Measurements from ENCODE around the gene EEF1E1.

Gene EEF1E1

DNA sequence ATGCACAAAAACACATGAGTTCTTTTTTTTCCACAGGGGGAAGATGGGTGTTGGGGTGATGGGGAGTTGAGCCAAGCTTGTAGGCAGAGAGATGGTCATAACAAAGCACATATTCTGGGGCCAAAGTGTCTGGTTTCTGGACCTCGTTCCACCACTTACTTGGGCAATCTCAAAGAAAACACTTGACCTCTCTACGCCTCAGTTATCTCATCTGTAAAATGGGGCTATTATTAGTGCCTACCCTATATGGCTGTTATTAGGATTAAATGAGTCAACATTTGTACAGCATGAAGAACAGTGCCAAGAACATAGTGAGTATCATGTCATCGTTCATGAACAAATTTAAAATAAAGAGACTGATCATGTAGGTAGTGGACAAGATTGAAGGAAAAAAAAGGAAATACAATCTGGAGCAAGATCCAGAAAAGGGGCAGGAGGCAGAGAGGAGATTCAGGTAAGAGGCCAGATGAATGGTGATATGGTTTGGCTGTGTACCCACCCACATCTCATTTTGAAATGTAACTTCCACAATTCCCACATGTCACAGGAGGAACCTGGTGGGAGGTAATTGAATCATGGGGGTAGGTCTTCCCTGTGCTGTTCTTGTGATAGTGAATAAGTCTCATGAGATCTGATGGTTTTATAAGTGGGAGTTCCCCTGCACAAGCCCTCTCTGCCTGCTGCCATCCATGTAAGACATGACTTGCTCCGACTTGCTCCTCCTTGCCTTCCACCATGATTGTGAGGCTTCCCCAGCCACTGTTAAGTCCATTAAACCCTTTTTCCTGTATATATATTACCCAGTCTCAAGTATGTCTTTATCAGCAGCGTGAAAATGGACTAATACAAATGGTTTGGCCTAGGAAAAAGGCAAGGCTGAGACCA is 14.2 kb downstream of the EEF1E1 start:
- no peak for DNase-seq

DNA sequence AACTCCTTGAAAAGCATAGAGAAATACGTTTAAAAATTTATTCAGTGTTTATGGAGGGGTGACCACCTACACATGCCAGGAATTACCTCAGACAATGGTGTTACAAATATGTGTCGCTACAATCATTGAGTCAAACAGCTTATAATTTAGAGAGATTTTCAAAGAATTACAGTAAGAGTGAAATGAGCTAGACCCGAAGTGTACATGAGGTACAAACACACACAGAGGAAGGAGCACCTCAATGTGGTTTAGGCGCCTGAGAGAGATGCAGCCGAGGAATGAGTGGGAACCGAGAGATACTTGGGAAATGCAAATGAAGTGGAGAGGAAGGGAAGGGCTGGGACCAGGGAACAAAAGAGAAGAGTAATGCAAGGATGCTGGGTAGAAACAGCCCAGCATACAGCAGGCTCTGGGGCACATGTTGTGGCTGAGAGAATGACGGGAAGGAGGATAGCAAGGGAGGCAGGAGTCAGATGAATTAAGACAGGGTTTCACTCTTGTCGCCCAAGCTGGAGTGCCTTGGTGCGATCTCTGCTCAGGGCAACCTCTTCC is 15.5 kb downstream of the EEF1E1 start:
- no peak for DNase-seq

DNA sequence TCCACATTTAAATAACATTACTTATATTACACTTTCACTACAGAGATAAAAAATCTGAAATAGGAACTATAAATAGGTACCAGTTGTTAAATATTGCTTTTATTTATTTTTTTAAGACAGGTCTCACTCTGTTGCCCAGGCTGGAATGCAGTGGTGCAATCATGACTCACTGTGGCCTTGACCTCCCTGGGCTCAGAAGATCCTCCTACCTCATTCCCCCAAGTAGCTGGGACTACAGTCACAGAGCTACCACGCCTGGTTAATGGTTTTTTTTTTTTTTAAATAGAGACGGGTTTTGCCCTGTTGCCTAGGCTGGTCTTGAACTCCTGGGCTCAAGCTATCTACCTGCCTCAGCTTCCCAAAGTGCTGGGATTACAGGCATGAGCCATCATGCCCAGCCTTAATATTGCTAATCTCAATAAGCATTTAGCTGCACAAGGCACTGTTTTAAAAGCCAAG is 17.3 kb downstream of the EEF1E1 start:
- no peak for DNase-seq

DNA sequence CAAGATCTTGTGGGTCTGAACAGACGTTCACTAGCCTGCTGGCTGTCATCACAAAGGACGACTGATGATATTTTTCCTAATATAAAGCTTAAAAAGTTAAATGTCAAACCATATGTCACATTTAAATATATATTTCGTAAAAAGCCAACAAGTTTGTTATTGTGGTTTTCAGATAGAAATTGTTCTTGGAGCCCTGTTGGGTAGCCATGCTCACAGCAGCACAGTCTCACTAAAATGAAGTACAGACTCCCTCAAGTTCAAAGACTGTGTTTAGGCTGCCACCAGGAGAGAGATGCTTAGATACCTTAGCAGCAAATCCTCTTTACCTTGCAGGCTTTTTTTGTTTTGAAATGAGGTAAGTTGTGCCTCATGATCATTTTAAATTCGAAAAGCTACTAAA is 17.8 kb downstream of the EEF1E1 start:
- no peak for DNase-seq

DNA sequence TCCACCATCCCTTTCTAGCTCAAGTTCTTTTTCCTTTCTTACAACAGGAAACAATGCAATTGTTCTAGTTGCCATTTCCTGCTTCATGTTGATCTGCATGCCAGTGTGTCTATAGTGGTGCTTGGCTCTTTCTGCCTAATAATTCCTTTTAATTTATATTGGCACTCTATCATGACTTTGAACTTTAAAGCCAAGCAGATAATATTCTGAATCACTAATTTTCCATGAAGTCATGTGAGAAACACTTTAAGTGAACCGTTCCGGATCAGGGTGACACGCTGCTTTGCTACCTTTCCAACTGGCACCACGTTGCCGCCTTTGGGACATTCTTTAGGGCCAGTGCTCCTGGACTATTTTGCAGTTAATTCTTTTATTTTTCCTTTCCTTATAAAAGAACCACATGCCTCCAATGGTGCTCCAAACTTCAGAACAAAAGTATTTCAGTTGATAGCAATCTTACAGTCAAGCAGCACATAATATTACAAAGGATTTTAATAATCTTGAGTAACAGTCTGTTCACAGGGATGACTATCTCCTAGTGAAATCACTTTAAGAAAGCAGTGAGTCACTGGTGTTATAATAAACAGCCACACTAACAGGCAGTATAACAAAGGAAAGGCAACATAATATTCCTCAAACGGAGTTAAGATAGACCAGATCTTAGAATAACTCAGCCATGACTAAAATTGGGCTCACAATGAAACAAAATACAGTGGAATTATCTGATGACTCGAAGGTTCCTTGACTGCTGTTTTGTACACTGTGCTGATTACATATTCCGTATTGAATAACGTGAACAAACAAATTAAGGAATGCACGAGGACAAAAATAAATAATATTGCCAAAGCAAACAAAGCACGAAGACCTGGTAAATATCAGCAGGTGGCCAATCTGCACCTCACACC is 19.1 kb downstream of the EEF1E1 start:
- DNase-seq: no peak

DNA sequence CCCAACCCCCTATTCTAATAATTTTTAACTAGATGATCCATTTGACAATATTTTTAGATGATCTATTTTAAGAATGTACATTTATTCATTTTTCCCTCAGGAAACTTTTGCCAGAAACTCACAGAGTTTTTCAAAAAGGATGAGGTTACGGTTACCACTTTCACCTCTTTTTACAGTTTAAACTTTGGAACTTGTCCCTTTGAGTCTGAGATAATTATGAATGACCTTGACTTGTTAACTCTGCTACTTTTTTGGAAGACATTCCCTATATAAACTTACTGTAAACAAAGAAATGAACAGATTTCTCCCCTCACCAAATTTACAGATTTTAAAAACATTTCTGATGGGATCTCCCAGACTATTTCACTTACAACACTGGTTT is 19.8 kb downstream of the EEF1E1 start:
- DNase-seq: no peak

GRCh38 chr6:8080362-8081151 is 21.8 kb downstream of the EEF1E1 start:
- DNase-seq: no peak

DNA sequence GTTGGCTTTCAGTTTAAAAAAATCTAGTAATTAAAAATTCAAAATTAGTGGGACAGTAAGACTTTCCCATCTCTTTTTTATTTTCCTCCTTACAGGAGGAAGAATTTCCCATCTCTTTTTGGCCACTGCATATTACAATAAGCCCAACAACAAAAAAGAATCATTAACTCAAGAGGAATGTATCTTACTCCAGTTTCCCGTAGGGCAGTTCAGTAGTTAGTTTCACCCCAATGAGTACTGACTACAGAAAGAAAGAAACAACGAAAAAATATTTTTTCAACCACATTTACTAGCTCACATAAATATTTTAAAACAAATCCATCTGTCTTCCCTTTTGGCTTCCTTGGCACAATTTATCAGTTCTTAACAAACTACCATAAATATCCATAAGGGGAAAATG is 23.2 kb downstream of the EEF1E1 start:
- no peak for DNase-seq

GRCh38 chr6:8077991-8078390 is 24.4 kb downstream of the EEF1E1 start:
- DNase-seq: no peak

- DNase-seq: no peak
These were observed 26.6 kb downstream of the EEF1E1 start for GRCh38 chr6:8075704-8076103.

- no peak for DNase-seq
These were observed 27.2 kb downstream of the EEF1E1 start for GRCh38 chr6:8075185-8075584.

DNA sequence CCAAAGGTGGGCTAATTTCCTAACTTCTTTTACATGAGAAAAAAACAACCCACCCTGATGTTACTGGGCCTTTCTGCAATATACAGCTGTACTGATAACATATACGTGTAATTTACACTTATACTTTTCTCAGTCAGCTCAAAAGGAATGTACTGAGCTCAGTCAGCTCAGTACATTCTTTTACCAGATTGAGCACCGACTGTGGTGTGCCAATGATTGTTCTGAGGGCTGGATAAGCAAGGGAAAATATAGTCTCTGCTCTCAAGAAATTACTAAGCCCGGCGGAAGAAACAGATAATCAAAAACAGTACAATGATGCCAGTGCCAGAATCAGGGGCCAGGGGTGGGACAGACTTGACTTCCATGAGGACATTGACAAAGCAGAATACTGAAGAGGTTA is 28.1 kb downstream of the EEF1E1 start:
- no peak for DNase-seq

DNA sequence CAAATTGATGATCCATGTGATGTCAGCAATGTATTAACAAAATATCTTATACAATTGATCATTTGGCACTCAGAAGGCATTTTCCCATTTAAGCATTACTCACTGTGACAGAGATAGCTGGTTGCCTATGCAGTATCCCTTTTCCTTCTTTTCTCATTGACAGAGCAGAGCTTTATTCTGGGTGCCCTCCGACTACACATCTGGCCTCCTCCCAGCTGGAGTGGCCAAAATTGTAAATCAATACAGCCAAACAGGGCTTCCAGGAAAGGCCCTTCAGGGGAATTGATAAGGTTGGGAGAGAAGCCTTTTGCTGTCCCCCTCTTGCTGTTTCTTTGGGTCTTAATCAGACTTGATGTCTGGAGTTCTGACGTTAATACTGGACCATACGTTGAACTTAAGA is 28.6 kb downstream of the EEF1E1 start:
- no peak for DNase-seq

DNA sequence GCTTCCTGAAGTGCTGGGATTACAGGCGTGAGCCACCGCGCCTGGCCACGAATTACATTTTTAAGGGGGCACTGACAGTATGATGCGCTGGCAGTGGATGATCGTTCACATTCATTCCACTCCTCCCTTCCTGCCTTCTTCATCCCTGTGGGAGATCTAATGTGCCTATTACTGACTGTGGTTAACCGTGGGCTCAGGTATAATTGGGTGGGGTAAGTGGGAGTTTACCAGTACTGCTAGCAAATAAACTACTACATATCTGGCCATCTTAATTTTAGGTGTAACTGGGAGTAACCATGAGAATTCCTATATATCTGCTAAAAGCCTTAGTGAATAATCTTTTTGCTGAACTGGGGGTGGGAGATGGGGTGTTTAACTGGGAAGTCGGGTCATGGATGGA is 31.6 kb downstream of the EEF1E1 start:
- DNase-seq: no peak

DNA sequence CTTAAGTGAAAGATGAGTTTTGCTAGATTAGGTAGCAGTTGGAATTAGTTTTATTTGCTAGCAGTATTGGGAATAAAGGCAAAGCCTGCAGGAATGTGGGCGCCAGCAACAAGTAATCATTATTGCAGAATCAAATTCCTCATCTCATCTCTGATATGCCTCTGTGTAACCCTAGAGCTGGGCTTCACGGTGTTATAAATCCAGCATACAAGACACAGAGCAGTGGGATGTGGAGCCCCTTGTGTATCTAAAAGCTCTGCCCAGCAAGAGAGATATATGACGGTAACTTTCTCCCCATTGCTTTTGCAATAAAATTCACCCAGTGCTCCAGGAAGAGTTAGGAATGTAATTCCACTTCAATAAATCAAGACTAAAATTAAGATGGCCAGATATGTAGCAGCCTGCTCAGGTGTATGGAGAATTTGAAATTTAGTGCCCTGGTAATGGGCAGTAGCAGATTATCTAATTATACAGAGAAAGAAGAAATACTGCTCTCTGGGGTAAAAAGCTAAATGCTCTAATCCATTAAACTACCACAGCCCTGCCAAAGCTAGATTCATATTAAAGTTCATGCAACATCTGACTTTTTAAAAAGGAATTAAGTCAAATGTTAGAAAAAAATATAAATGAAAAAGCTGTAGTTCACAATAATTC is 32.6 kb downstream of the EEF1E1 start:
- DNase-seq: no peak

- no peak for DNase-seq
These were observed 33.2 kb downstream of the EEF1E1 start for GRCh38 chr6:8069151-8069550.

DNA sequence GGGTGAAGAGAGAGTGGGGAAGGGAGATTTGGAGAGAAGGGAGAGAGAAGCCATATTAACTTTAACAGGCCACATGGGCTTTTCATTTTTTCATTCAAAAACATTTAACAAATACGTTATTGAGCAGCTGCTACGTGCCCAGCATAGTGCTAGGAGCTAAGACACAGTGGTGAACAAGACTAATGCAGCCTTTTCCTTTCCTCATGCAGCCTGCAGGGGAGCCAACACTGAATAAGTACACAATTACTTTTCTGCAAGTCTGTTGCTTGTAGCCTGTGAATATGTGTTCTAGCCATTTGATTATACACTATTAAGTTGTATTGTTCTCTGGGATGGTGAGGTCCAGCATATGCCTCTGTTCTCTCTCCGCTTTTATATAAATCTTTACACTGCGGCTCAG is 36.2 kb downstream of the EEF1E1 start:
- no peak for DNase-seq

DNA sequence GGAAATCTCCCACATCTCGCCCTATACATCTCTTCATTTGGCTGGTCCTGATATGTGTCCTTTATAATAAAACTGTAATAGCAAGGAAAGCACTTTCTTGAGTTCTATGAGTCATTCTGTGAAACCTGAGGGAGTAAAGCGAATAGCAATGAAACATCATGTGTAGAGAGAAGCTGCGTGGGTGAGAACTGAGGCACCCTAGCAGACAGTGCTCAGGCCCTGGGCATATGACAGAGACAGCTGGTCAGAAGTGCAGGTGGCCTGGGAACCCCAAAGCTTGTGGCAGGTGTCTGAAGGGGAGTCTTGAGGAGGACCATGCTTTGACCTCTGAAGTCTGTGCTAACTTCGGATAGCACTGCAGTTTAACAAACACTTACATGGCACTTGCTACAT is 36.8 kb downstream of the EEF1E1 start:
- DNase-seq: no peak

GRCh38 chr6:8064638-8065518 is 37.5 kb downstream of the EEF1E1 start:
- DNase-seq: no peak

- DNase-seq: peak; percentile 92
These were observed 38.3 kb downstream of the EEF1E1 start, which contains the start of gene BLOC1S5 for GRCh38 chr6:8063761-8064637. Gene BLOC1S5, minus strand, starts transcription at chr6:8064389. Its CDS starts 13 bp downstream, at chr6:8064376.
